ENCODE data around the gene PUS7.
"Not testable (repeated sequence)": the region's sequence is repeated elsewhere in the genome, so short reads cannot be mapped to it uniquely, and the experiment has no call there.

Gene PUS7

GRCh38 chr7:105521717-105522463 lies at the start of gene PUS7:
PUS7 (minus strand) TSS chr7:105522271; CDS start chr7:105508512, 13,759 bp downstream.
- peak; percentile 68 for DNase-seq

GRCh38 chr7:105567821-105568220 lies 45.8 kb upstream of the PUS7 start:
- no peak for DNase-seq

GRCh38 chr7:105567024-105567423 lies 45.0 kb upstream of the PUS7 start:
- no peak for DNase-seq

- no peak for DNase-seq
Measured at GRCh38 chr7:105565190-105565589, 43.1 kb upstream of the PUS7 start.

- DNase-seq = no peak
Measured at GRCh38 chr7:105559926-105560325, 37.9 kb upstream of the PUS7 start.

- DNase-seq = no peak
Measured at GRCh38 chr7:105538339-105538738, 16.3 kb upstream of the PUS7 start.

- no peak for DNase-seq
Measured at GRCh38 chr7:105532709-105533460, 10.8 kb upstream of the PUS7 start.

GRCh38 chr7:105531792-105532671 lies 10.0 kb upstream of the PUS7 start, which contains the start of gene RINT1:
RINT1 (plus strand) TSS chr7:105532201; CDS start chr7:105532316, 115 bp downstream.
- peak; percentile 86 for DNase-seq

- no peak for DNase-seq
Measured at GRCh38 chr7:105530546-105530945, 8.5 kb upstream of the PUS7 start.

- no peak for DNase-seq
Measured at GRCh38 chr7:105530126-105530525, 8.1 kb upstream of the PUS7 start.

GRCh38 chr7:105527737-105528136 lies 5.7 kb upstream of the PUS7 start:
- not testable (repeated sequence) for DNase-seq

- no peak for DNase-seq
Measured at GRCh38 chr7:105524840-105525239, 2.8 kb upstream of the PUS7 start.

- not testable (repeated sequence) for DNase-seq
Measured at GRCh38 chr7:105524423-105524822, 2.4 kb upstream of the PUS7 start.

- DNase-seq = peak; percentile 35
Measured at GRCh38 chr7:105521027-105521716, 899 bp downstream of the PUS7 start.

GRCh38 chr7:105520620-105521019 lies 1.5 kb downstream of the PUS7 start:
- not testable (repeated sequence) for DNase-seq

GRCh38 chr7:105519353-105519752 lies 2.7 kb downstream of the PUS7 start:
- DNase-seq = no peak

- DNase-seq = not testable (repeated sequence)
Measured at GRCh38 chr7:105515610-105516009, 6.5 kb downstream of the PUS7 start.

GRCh38 chr7:105512926-105513526 lies 9.0 kb downstream of the PUS7 start:
- DNase-seq = no peak

GRCh38 chr7:105512415-105512814 lies 9.7 kb downstream of the PUS7 start:
- DNase-seq = no peak

- no peak for DNase-seq
Measured at GRCh38 chr7:105502173-105502572, 19.9 kb downstream of the PUS7 start.

- DNase-seq = no peak
Measured at GRCh38 chr7:105497016-105497415, 25.1 kb downstream of the PUS7 start.

GRCh38 chr7:105496521-105496920 lies 25.6 kb downstream of the PUS7 start:
- DNase-seq = no peak
